ENCODE results near the gene SYK. TPM values are rescaled to one million over a fixed set of nuclear protein-coding genes. Genes with fewer than 3 reads are reported as not detected.

SYK gene
- polyA plus RNA-seq, 3 donors: 28.9 to 33.3 (median 31.1) TPM

DNA sequence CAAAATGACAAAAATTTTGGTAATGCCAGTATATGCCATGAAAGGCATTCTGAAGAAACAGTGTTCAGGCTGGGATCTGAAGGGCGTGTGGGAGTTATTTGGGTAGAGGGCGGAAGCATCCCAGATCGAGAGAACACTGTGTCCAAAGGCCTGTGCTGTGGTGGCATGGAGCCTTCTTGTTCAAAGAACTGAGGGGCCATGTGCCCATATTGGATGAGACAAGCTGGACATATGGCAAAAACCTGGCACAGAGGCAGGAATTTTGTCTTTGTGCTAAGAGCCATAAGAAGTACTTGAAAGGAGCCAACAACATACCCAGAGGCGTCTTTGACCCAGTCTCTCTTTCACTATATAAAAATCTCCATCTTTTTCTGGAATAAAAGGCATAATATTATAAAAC, 128.0 kb downstream of the SYK start:
- DNase-seq (ENCODE audit: low read depth in 3 of 3, low spot score in 2 of 3): no peak

DNA sequence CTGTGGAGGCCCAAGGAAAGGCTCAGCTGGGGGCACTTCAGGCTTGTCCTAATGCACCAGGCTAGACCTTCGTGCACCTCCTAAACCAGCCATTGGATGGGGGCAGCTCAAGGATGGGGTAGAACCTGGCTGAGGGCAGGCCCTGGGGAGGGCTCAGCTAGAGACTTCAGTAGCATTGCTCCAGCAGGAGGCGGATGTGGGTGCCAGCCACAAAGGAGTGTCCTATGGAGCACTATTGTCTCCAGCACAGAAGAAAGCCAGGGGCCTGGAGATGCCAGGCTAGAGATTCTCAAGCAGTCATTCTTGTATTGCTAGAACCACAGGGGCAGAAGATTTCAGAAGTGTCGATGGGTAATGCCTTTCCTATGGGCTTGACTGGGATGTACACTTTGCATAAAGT, 131.8 kb downstream of the SYK start:
- no peak for DNase-seq (ENCODE audit: low read depth in 3 of 3, low spot score in 2 of 3)

DNA sequence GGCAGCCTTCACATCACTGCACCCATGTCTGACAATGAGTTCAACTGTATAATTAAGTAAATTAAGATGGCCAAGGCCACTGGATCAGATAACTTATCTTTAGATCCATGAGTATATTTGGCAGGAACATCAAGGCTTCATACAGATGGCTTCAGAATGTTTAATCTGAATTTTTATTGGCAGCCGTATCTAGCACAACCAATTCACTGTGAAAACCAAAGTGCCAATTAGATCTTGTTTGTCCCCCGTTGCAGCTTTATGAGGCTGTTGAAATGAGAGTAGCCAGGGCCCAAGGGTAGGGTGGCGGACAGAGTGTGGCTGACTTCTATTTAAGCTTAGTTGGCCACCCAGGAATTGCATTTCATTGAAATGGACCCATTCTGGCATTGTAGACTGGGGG, 137.7 kb downstream of the SYK start:
- no peak for DNase-seq (ENCODE audit: low read depth in 3 of 3, low spot score in 2 of 3)

DNA sequence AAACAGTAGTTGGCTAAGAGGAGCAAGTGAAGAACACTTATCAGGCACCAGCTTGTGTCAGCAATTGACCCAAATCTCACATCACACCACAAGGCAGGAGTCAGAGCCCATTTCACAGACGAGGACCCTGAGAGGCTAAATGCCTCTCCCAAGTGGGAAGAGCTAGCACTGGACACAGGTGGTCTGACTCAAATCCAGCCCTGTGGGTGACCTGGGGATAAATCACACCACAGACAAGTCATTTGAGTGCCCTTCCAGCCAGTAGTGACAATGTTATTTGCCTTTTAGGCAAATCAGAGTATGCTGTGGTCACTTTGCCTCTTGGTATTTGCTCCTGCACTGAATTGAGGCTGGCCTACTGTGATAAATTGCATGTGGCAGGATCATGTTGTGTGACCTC, 138.7 kb downstream of the SYK start:
- no peak for DNase-seq (ENCODE audit: low read depth in 3 of 3, low spot score in 2 of 3)

DNA sequence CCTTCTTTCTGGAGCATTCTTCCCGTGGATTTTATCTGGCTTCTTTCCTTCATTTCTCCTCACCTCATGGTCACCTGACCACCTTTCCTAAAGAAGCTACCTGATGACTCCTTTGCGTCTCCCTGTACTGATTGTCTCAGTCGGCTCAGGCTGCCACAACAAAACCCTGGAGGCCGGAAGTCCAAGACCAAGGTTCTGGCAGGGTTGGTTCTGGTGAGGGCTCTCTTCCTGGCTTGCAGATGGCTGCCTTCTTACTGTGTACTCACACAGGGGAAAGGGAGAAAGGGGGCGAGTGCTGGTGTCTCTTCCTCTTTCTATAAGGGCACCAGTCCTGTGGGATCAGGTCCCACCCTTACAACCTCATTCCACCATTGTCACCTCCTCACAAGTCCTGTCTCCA, 140.0 kb downstream of the SYK start:
- DNase-seq (ENCODE audit: low read depth in 3 of 3, low spot score in 2 of 3): no peak

GRCh38 chr9:90942555-90942954, 140.9 kb downstream of the SYK start:
- DNase-seq (ENCODE audit: low read depth in 3 of 3, low spot score in 2 of 3): no peak

GRCh38 chr9:90943341-90943740, 141.7 kb downstream of the SYK start:
- no peak for DNase-seq (ENCODE audit: low read depth in 3 of 3, low spot score in 2 of 3)

DNA sequence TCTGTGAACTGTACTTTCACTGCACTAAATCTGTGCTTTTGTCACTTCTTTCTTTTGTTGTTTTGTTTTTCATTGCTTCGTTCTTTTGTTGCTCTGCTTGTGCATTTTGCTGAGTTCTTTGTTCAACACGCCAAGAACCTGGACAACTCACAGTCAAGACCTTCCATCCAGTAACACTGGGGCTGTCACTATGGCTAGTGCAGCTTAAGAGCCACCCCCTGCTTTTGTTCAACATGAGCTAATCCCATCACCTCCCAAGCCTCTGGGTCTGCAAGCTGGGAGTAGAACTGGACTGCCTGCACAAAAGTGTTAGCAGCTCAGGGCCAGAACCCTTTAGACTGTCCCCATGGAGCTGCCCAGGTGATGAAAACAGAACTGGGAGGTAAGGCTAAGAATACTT, 143.7 kb downstream of the SYK start:
- DNase-seq (ENCODE audit: low read depth in 3 of 3, low spot score in 2 of 3): no peak

DNA sequence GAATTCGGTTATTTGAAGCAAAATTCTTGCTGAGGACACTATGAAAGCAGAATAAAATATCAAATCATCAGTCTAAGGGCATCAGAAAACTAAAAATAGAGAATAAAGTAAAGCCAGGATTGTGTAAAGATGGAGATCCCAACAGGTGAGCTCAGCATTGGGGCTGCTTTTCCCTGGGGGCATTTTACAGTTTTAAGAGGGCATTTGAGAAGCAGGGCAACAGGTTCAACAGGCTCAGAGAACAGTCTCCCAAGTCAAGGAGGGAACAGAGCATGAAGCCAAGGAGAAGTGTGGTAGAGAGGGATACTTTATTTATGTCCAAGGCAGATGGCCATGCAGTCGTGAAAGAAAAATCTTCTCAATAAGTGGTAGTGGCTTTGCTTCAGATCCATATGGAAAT, 145.4 kb downstream of the SYK start:
- no peak for DNase-seq (ENCODE audit: low read depth in 3 of 3, low spot score in 2 of 3)

Other genes with a start within 250 kb of the SYK start
- gene DIRAS2, start 159.0 kb upstream of the SYK start, polyA plus RNA-seq (ENCODE audit: insufficient read length in 3 of 3): 1 to 10 TPM; 4.7 to 7.0 (median 6.2) TPM

All from right renal cortex interstitium (tissue), 3 donors.